SK-N-SH (cell line): ENCODE results near the gene C11orf97. TPM values are rescaled to one million over a fixed set of nuclear protein-coding genes. Genes with fewer than 3 reads are reported as not detected.

Source experiments
- CTCF ChIA-PET: fragments of 300-600, 350-600 bp; formaldehyde crosslinking; extraction: SDS; loops from one replicate; lab custom pipeline; 2021; lab: Yijun Ruan, JAX
- POLR2A ChIA-PET: fragments of 350-600 bp; sonication (Branson Sonifier 250); formaldehyde crosslinking; extraction: SDS; loops from one replicate; lab custom pipeline; 2020; ENCODE audit warnings: antibody characterized with exemption, inconsistent platforms; lab: Yijun Ruan, JAX
- DNase-seq: peaks from one replicate; pipeline ENCODE4 v3.0.0; 2012
- H2AFZ ChIP-seq: fragments of 200-600 bp; sonication (generic); 2 replicates; pipeline ENCODE4 v1.8.1; 2016; ENCODE audit warnings: antibody characterized with exemption, mild to moderate bottlenecking, low read depth
- H3F3A ChIP-seq: fragments of 200-600 bp; sonication (generic); replicated peaks from 2 replicates; pipeline ENCODE3; 2016; ENCODE audit warnings: antibody characterized with exemption, mild to moderate bottlenecking; ENCODE audit not compliant: insufficient read depth
- H3K27ac ChIP-seq, 2 experiments: fragments of 200-500 bp in 1 of 2; fragments of 200-600 bp in 1 of 2; sonication (Bioruptor generic) in 1 of 2; sonication (generic), shearing (Covaris generic) in 1 of 2; 2 replicates each; pipeline versions ENCODE4 v1.5.1 to v1.6.1; 2014 to 2016; ENCODE audit warnings: low read depth in 2 of 2, inconsistent platforms in 1 of 2, low read length in 1 of 2, mild to moderate bottlenecking in 1 of 2, mixed read lengths in 1 of 2
- H3K27me3 ChIP-seq: fragments of 200-600 bp; sonication (generic), shearing (Covaris generic); 2 replicates; pipeline ENCODE4 v1.6.1; 2016; ENCODE audit warnings: mixed run types; ENCODE audit not compliant: insufficient read depth
- H3K36me3 ChIP-seq, 2 experiments: fragments of 200-500 bp in 1 of 2; fragments of 200-600 bp in 1 of 2; sonication (Bioruptor generic) in 1 of 2; sonication (generic) in 1 of 2; replicated peaks in 1 of 2; 2 replicates each; pipeline versions ENCODE3 to v1.5.1; 2014 to 2016; ENCODE audit warnings: low read length in 1 of 2, mild to moderate bottlenecking in 1 of 2; ENCODE audit not compliant: insufficient read depth in 2 of 2, control insufficient read depth in 1 of 2
- H3K4me1 ChIP-seq, 2 experiments: fragments of 200-500 bp in 1 of 2; fragments of 200-600 bp in 1 of 2; sonication (Bioruptor generic) in 1 of 2; sonication (generic), shearing (Covaris generic) in 1 of 2; 2 replicates each; pipeline versions ENCODE4 v1.5.1 to v1.6.1; 2014 to 2016; ENCODE audit warnings: low read depth in 1 of 2, low read length in 1 of 2, mixed run types in 1 of 2; ENCODE audit not compliant: insufficient read depth in 2 of 2, control insufficient read depth in 1 of 2
- H3K4me2 ChIP-seq: fragments of 200-600 bp; sonication (generic), shearing (Covaris generic); 2 replicates; pipeline ENCODE4 v1.6.1; 2017; ENCODE audit warnings: mixed run types
- H3K4me3 ChIP-seq, 2 experiments: fragments of 200-500 bp in 1 of 2; fragments of 200-600 bp in 1 of 2; sonication (Bioruptor generic) in 1 of 2; sonication (generic), shearing (Covaris generic) in 1 of 2; 2 replicates each; pipeline versions ENCODE4 v1.5.1 to v1.8.1; 2014 to 2016; ENCODE audit warnings: low read depth in 2 of 2, inconsistent platforms in 1 of 2, low read length in 1 of 2, mild to moderate bottlenecking in 1 of 2, mixed read lengths in 1 of 2, moderate library complexity in 1 of 2
- H3K79me2 ChIP-seq: fragments of 200-600 bp; sonication (generic); 2 replicates; pipeline ENCODE4 v1.8.1; 2017; ENCODE audit warnings: mild to moderate bottlenecking; ENCODE audit not compliant: insufficient read depth
- H3K9ac ChIP-seq: fragments of 200-600 bp; sonication (generic); 2 replicates; pipeline ENCODE4 v1.6.1; 2017; ENCODE audit warnings: mixed run types
- H3K9me2 ChIP-seq: fragments of 200-600 bp; sonication (generic); 2 replicates; pipeline ENCODE4 v1.6.1; 2017; ENCODE audit warnings: mixed run types
- H3K9me3 ChIP-seq: fragments of 200-600 bp; sonication (generic); 2 replicates; pipeline ENCODE4 v1.6.1; 2017; ENCODE audit warnings: mixed run types, mild to moderate bottlenecking, moderate library complexity
- H4K20me1 ChIP-seq: fragments of 200-600 bp; sonication (generic); 2 replicates; pipeline ENCODE4 v1.6.1; 2017; ENCODE audit warnings: mild to moderate bottlenecking, mixed run types; ENCODE audit not compliant: insufficient read depth
- CTCF ChIP-seq: fragments of 200-600 bp; sonication (generic); IDR thresholded peaks from 2 replicates; pipeline ENCODE4 v1.6.1; 2017; ENCODE audit warnings: antibody characterized with exemption, mild to moderate bottlenecking, moderate library complexity
- ELF1 ChIP-seq: IDR thresholded peaks from 2 replicates; pipeline ENCODE4 v1.4.0; 2012
- FOXM1 ChIP-seq: IDR thresholded peaks from 2 replicates; pipeline ENCODE4 v1.4.0; 2012; ENCODE audit warnings: low read depth, mild to moderate bottlenecking
- GABPA ChIP-seq: IDR thresholded peaks from 2 replicates; pipeline ENCODE4 v1.4.0; 2012; ENCODE audit warnings: low read depth, mild to moderate bottlenecking
- JUND ChIP-seq: IDR thresholded peaks from 2 replicates; pipeline ENCODE4 v1.4.0; 2012
- MXI1 ChIP-seq: IDR thresholded peaks from 2 replicates; pipeline ENCODE4 v1.6.1; 2012; ENCODE audit warnings: mild to moderate bottlenecking, low read depth, low read length, improper control_type of control experiment
- NFIC ChIP-seq: IDR thresholded peaks from 2 replicates; pipeline ENCODE4 v1.4.0; 2012; ENCODE audit warnings: borderline replicate concordance
- NRF1 ChIP-seq: IDR thresholded peaks from 2 replicates; pipeline ENCODE4 v1.6.1; 2012; ENCODE audit warnings: low read depth, mild to moderate bottlenecking, low read length
- RFX5 ChIP-seq: IDR thresholded peaks from 2 replicates; pipeline ENCODE4 v1.6.1; 2012; ENCODE audit warnings: mild to moderate bottlenecking, improper control_type of control experiment, low read length
- RXRA ChIP-seq: IDR thresholded peaks from 2 replicates; pipeline ENCODE4 v1.4.0; 2012; ENCODE audit warnings: low read depth, mild to moderate bottlenecking, borderline replicate concordance
- SIN3A ChIP-seq: IDR thresholded peaks from 2 replicates; pipeline ENCODE4 v1.6.1; 2012; ENCODE audit warnings: low read depth, mild to moderate bottlenecking, low read length, moderate library complexity, borderline replicate concordance
- SMC3 ChIP-seq: IDR thresholded peaks from 2 replicates; pipeline ENCODE4 v1.6.1; 2012; ENCODE audit warnings: low read depth, low read length, improper control_type of control experiment
- WGBS: methylation state at CpG from one replicate; pipeline ENCODE4 v1.1.6; 2017; ENCODE audit warnings: low lambda C conversion rate; 5-methylcytosine and 5-hydroxymethylcytosine counted together
- polyA plus RNA-seq, 3 experiments: library from polyadenylated mRNA; depleted of rRNA; stranded (reverse); fragments of >200 nt; gene quantifications; 2 replicates each; pipeline ENCODE4 v1.2.3, GENCODE V29; 2012
- small RNA-seq, 7 experiments: library from RNA; depleted of rRNA; stranded (forward); fragments of <200 nt; gene quantifications; one replicate each; pipeline ENCODE3, GENCODE V24; 2012
- TF ChIP-seq, protein P1 (sequence below): IDR thresholded peaks from 2 replicates; pipeline ENCODE4 v1.6.1; 2012; ENCODE audit warnings: mild to moderate bottlenecking, low read depth, low read length, moderate library complexity
- TF ChIP-seq, protein P2 (sequence below): IDR thresholded peaks from 2 replicates; pipeline ENCODE4 v1.4.0; 2012; ENCODE audit warnings: low read depth

The C11orf97 gene
- polyA plus RNA-seq, 1 of the 3 experiments (the other 2 are of a cell fraction), result not detected

DNA sequence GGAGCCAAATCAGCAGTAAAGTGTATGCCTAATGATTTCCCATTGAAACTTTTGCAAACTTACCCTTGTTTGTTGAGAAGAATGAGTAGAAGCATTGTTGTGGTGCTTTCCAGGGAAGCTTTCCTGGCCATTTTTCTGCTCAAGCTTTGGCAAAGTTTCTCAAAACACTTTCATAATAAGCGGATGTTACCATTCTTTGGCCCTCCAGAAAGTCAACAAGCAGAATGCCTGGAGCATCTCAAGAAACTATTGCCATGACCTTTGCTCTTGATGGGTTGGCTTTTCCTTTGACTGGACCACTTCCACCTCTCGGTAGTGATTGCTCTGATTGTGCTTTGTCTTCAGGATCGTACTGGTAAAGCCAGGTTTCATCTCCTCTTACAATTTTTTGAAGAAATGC is 65.6 kb downstream of the C11orf97 start:
- Histone ChIP-seq H2AFZ (no peak overlapping the region), H3K36me3 (no peaks in the 10 kb centered on the region), H4K20me1 (no peaks in the 10 kb centered on the region), H3K9me2 (no peaks in the 10 kb centered on the region), H3K4me1 (peaks cover 0 to 5% of the 10 kb centered on the region in 2 experiments; a peak in 1 of 4 replicates), H3K4me2 (no peak overlapping the region)
- POLR2A ChIA-PET, result no interaction called here
- TF ChIP-seq JUND (no peak), NRF1 (no peak), SIN3A (no peak), NFIC (no peak), RFX5 (no peak), RXRA (no peak), GABPA (no peak), SMC3 (no peak), FOXM1 (no peak), CTCF (no peak), ELF1 (no peak), MXI1 (no peak)
- TF ChIP-seq, protein P1, sequence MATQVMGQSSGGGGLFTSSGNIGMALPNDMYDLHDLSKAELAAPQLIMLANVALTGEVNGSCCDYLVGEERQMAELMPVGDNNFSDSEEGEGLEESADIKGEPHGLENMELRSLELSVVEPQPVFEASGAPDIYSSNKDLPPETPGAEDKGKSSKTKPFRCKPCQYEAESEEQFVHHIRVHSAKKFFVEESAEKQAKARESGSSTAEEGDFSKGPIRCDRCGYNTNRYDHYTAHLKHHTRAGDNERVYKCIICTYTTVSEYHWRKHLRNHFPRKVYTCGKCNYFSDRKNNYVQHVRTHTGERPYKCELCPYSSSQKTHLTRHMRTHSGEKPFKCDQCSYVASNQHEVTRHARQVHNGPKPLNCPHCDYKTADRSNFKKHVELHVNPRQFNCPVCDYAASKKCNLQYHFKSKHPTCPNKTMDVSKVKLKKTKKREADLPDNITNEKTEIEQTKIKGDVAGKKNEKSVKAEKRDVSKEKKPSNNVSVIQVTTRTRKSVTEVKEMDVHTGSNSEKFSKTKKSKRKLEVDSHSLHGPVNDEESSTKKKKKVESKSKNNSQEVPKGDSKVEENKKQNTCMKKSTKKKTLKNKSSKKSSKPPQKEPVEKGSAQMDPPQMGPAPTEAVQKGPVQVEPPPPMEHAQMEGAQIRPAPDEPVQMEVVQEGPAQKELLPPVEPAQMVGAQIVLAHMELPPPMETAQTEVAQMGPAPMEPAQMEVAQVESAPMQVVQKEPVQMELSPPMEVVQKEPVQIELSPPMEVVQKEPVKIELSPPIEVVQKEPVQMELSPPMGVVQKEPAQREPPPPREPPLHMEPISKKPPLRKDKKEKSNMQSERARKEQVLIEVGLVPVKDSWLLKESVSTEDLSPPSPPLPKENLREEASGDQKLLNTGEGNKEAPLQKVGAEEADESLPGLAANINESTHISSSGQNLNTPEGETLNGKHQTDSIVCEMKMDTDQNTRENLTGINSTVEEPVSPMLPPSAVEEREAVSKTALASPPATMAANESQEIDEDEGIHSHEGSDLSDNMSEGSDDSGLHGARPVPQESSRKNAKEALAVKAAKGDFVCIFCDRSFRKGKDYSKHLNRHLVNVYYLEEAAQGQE, result no peak
- TF ChIP-seq, protein P2, sequence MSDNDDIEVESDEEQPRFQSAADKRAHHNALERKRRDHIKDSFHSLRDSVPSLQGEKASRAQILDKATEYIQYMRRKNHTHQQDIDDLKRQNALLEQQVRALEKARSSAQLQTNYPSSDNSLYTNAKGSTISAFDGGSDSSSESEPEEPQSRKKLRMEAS, result no peak
- TF ChIP-seq, all 33 proteins: peak for 0
- Histone ChIP-seq H3F3A (peaks cover 8% of the 10 kb centered on the region), H3K79me2 (no peaks in the 10 kb centered on the region), H3K27me3 (no peaks in the 10 kb centered on the region), H3K27ac (no peak overlapping the region), H3K4me3 (no peak overlapping the region), H3K9me3 (no peaks in the 10 kb centered on the region), H3K9ac (no peak overlapping the region)
- DNase-seq, result no peak
- 83% methylated on average over 3 of the region's 3 CpGs for WGBS
- CTCF ChIA-PET, result interaction anchor here (1.2 to 1.5 kb wide), 2 partner anchors 11 to 180 kb away, joined by 3 to 4 read pairs; no protein-coding TSS in a partner anchor

Small RNA genes lying within 50 kb of the gene (small RNA-seq; reads per million reads assigned to genes)
- gene MIR548L, result 0 to 4.7 (median 1.6) reads per million in 7 experiments

Other genes with a start within 250 kb of the C11orf97 start
- 0.31 and 0.43 TPM in 2 replicates for gene IZUMO1R, start 207.9 kb upstream of the C11orf97 start, polyA plus RNA-seq (2012; rRNA removed)
- gene GPR83, start 111.0 kb upstream of the C11orf97 start, polyA plus RNA-seq (2012; rRNA removed), result 0.02 TPM in 2 replicates
- gene MRE11, start 18.6 kb upstream of the C11orf97 start, polyA plus RNA-seq (2012; rRNA removed), result 2.8 and 4.7 TPM in 2 replicates
- 4.9 and 7.6 TPM in 2 replicates for gene ANKRD49, start 18.5 kb upstream of the C11orf97 start, polyA plus RNA-seq (2012; rRNA removed)
- gene FUT4, start 31.5 kb downstream of the C11orf97 start, polyA plus RNA-seq (2012; rRNA removed), result 1.8 and 1.9 TPM in 2 replicates
- 1.7 and 2.0 TPM in 2 replicates for gene PIWIL4, start 54.9 kb downstream of the C11orf97 start, polyA plus RNA-seq (2012; rRNA removed)